ENCODE data around the gene PRKCE. TPM values are rescaled to one million over a fixed set of nuclear protein-coding genes. Genes with fewer than 3 reads are reported as not detected.
A peak's percentile ranks its signal among the peaks of the same experiment; 100 is the strongest.

Gene PRKCE
- total and polyA plus RNA-seq, 2 experiments from 2014 or later: 0.94 to 1.2 TPM

DNA sequence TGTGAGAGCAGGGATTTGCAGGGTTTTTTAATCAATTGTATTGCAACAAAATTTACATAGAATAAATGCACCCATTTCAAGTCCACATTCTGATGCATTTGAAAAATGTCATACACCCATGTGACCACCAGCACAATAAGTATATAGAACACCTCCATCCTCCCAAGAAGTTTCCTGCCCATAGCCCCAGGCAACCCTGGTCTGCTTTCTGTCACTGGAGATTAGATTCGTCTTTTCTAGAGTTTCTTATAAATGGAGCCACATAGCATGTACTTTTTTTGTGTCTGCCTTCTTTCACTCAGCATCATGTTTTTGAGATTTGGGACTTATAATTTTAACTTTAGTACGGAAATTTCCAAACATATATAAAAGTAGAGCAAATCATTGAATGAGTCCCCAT is 518.6 kb downstream of the PRKCE start (continued):
- TF ChIP-seq, protein P1, sequence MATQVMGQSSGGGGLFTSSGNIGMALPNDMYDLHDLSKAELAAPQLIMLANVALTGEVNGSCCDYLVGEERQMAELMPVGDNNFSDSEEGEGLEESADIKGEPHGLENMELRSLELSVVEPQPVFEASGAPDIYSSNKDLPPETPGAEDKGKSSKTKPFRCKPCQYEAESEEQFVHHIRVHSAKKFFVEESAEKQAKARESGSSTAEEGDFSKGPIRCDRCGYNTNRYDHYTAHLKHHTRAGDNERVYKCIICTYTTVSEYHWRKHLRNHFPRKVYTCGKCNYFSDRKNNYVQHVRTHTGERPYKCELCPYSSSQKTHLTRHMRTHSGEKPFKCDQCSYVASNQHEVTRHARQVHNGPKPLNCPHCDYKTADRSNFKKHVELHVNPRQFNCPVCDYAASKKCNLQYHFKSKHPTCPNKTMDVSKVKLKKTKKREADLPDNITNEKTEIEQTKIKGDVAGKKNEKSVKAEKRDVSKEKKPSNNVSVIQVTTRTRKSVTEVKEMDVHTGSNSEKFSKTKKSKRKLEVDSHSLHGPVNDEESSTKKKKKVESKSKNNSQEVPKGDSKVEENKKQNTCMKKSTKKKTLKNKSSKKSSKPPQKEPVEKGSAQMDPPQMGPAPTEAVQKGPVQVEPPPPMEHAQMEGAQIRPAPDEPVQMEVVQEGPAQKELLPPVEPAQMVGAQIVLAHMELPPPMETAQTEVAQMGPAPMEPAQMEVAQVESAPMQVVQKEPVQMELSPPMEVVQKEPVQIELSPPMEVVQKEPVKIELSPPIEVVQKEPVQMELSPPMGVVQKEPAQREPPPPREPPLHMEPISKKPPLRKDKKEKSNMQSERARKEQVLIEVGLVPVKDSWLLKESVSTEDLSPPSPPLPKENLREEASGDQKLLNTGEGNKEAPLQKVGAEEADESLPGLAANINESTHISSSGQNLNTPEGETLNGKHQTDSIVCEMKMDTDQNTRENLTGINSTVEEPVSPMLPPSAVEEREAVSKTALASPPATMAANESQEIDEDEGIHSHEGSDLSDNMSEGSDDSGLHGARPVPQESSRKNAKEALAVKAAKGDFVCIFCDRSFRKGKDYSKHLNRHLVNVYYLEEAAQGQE (IDR thresholded peaks at IDR 0.05; ENCODE audit: unreplicated experiment): no peak
- TF ChIP-seq POLR2AphosphoS5 (IDR thresholded peaks at IDR 0.05; ENCODE audit: low read depth): no peak
- TF ChIP-seq, protein P2, sequence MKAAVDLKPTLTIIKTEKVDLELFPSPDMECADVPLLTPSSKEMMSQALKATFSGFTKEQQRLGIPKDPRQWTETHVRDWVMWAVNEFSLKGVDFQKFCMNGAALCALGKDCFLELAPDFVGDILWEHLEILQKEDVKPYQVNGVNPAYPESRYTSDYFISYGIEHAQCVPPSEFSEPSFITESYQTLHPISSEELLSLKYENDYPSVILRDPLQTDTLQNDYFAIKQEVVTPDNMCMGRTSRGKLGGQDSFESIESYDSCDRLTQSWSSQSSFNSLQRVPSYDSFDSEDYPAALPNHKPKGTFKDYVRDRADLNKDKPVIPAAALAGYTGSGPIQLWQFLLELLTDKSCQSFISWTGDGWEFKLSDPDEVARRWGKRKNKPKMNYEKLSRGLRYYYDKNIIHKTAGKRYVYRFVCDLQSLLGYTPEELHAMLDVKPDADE (IDR thresholded peaks at IDR 0.05): no peak

DNA sequence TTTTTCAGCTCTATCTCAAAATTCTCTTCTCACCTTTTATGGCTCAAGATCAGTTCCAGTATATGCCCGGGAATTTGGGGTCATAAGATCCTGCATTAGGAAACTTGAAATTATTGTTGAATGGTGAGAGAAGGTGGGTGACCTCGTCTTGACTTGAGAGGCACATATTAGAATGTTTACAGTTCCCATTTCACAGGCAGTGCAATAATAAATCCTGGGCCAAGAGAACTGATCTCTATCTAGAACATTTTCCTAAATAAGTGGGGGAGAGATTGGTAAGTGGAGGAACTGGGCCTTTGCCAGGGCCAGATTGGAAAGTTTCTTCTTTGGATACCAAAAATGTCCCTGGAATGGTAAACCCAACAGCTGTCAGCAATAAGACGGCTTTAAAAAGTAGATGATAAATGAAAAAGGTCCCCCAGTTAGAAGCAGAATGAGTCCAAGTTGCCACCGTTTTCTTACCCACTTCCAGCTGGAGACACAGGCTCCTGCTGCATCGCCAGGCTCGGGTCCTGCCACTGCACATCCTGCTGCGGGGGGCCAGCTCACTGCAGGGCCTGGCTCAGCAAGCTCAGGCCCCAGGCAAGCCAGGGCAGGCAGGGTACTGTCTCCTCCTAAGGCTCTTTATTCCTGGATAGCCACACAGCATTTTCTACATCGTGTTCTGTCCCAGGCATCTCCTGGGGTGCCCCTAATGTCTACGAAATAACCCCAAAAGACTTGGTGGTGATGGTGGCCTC is 519.3 kb downstream of the PRKCE start:
- DNase-seq (ENCODE audit: low spot score): no peak
- H3K4me1 Mint-ChIP-seq: peaks cover 23% of the 10 kb centered on the region
- no peak overlapping the region for H3K27ac Mint-ChIP-seq
- Histone ChIP-seq H2AFZ (no peak overlapping the region), H3K36me3 (ENCODE audit: insufficient read depth) (no peaks in the 10 kb centered on the region), H3K4me1 (ENCODE audit: insufficient read depth) (peaks cover 9% of the 10 kb centered on the region), H3K79me2 (replicated peaks; ENCODE audit: insufficient read depth) (no peaks in the 10 kb centered on the region), H3K27ac (ENCODE audit: low read depth) (no peak overlapping the region), H4K20me1 (replicated peaks; ENCODE audit: insufficient read depth) (no peaks in the 10 kb centered on the region), H3K4me2 (no peak overlapping the region), H3K9me2 (ENCODE audit: insufficient read depth) (peaks cover 7% of the 10 kb centered on the region; the same call in 1 of the 2 replicates), H3K4me3 (no peak overlapping the region), H3F3A (replicated peaks; ENCODE audit: low read depth) (no peaks in the 10 kb centered on the region), H3K27me3 (ENCODE audit: insufficient read depth) (no peaks in the 10 kb centered on the region)
- H3K36me3 Mint-ChIP-seq (ENCODE audit: low read depth): no peaks in the 10 kb centered on the region
- ATAC-seq: peak; percentile 28
- no peak for TF ChIP-seq EZH2 (IDR thresholded peaks at IDR 0.05; ENCODE audit: low read depth, unreplicated experiment)
- no peak for TF ChIP-seq ZNF114 (CRISPR knock-in tag; IDR thresholded peaks at IDR 0.05)
- no peaks in the 10 kb centered on the region; the same call in 2 of the 3 replicates for H3K9me3 Mint-ChIP-seq
- H3K27me3 Mint-ChIP-seq (ENCODE audit: insufficient read depth, low read depth, poor library complexity): peaks cover 2% of the 10 kb centered on the region
- no peak overlapping the region for H3K4me3 Mint-ChIP-seq

DNA sequence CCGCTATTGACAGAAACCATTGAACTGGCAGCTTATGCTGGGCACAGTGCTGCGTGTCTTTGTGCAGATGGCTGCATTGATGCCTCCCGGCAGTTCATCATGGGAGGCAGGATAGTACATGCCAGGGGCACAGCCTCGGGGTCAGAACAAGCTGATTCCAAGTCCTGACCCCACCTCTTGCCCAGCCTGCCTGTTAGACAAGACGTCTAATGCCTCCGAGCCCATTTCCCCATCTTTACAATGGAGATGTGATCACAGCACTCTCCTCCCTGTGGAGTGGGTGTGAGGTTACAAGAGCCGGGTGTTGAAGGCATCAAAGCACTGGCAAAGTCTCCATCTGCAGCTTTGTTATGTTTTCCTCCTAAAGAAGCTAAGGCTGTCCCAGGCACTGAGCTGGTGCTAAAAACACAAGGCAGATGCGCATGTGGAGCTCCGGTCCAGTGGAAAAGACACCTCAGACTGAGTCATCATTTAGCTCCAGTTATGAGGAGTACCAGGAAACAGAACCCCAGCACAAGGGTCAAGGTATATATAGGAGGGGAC is 520.0 kb downstream of the PRKCE start:
- H3K27ac Mint-ChIP-seq: no peak overlapping the region; the same call in 1 of the 2 replicates
- peaks cover 23% of the 10 kb centered on the region for H3K4me1 Mint-ChIP-seq
- Histone ChIP-seq H3K36me3 (ENCODE audit: insufficient read depth) (no peaks in the 10 kb centered on the region), H3K79me2 (replicated peaks; ENCODE audit: insufficient read depth) (no peaks in the 10 kb centered on the region), H3K4me3 (no peak overlapping the region), H3K27ac (ENCODE audit: low read depth) (no peak overlapping the region), H3F3A (replicated peaks; ENCODE audit: low read depth) (no peaks in the 10 kb centered on the region), H3K9me2 (ENCODE audit: insufficient read depth) (peaks cover under 1% of the 10 kb centered on the region; the same call in 1 of the 2 replicates), H4K20me1 (replicated peaks; ENCODE audit: insufficient read depth) (no peaks in the 10 kb centered on the region), H2AFZ (no peak overlapping the region), H3K27me3 (ENCODE audit: insufficient read depth) (no peaks in the 10 kb centered on the region), H3K4me2 (no peak overlapping the region), H3K4me1 (ENCODE audit: insufficient read depth) (peaks cover 9% of the 10 kb centered on the region)
- H3K4me3 Mint-ChIP-seq: no peak overlapping the region
- DNase-seq (ENCODE audit: low spot score) (no peak), ATAC-seq (peak; percentile 52)
- H3K9me3 Mint-ChIP-seq: no peaks in the 10 kb centered on the region; the same call in 2 of the 3 replicates
- H3K36me3 Mint-ChIP-seq (ENCODE audit: low read depth): no peaks in the 10 kb centered on the region
- H3K27me3 Mint-ChIP-seq (ENCODE audit: insufficient read depth, low read depth, poor library complexity): peaks cover 2% of the 10 kb centered on the region
- no peak for TF ChIP-seq CREB1 (CRISPR knock-in tag; IDR thresholded peaks at IDR 0.05; ENCODE audit: low read depth)
- TF ChIP-seq EZH2 (IDR thresholded peaks at IDR 0.05; ENCODE audit: low read depth, unreplicated experiment): no peak
- no peak for TF ChIP-seq POLR2AphosphoS5 (IDR thresholded peaks at IDR 0.05; ENCODE audit: low read depth)
- TF ChIP-seq, protein P3, sequence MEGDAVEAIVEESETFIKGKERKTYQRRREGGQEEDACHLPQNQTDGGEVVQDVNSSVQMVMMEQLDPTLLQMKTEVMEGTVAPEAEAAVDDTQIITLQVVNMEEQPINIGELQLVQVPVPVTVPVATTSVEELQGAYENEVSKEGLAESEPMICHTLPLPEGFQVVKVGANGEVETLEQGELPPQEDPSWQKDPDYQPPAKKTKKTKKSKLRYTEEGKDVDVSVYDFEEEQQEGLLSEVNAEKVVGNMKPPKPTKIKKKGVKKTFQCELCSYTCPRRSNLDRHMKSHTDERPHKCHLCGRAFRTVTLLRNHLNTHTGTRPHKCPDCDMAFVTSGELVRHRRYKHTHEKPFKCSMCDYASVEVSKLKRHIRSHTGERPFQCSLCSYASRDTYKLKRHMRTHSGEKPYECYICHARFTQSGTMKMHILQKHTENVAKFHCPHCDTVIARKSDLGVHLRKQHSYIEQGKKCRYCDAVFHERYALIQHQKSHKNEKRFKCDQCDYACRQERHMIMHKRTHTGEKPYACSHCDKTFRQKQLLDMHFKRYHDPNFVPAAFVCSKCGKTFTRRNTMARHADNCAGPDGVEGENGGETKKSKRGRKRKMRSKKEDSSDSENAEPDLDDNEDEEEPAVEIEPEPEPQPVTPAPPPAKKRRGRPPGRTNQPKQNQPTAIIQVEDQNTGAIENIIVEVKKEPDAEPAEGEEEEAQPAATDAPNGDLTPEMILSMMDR (conservative IDR thresholded peaks at IDR 0.05; ENCODE audit: low read depth in 2 of 2): no peak
- TF ChIP-seq, protein P1 (IDR thresholded peaks at IDR 0.05; ENCODE audit: unreplicated experiment): no peak
- TF ChIP-seq EZH2phosphoT487 (IDR thresholded peaks at IDR 0.05; ENCODE audit: unreplicated experiment): no peak
- no peak for TF ChIP-seq JUNB (IDR thresholded peaks at IDR 0.05; ENCODE audit: unreplicated experiment)
- TF ChIP-seq STAT1 (IDR thresholded peaks at IDR 0.05; ENCODE audit: unreplicated experiment): no peak
